ENCODE results near the gene HPSE2.

GRCh38 chr10:98444314-98445006, 791.2 kb downstream of the HPSE2 start:
- no peak for TF ChIP-seq MTA3 (CRISPR knock-in tag; IDR thresholded peaks at IDR 0.05)
- TF ChIP-seq THAP9 (CRISPR knock-in tag; IDR thresholded peaks at IDR 0.05; ENCODE audit: borderline replicate concordance) = no peak
- TF ChIP-seq GTF2F1 (IDR thresholded peaks at IDR 0.05; ENCODE audit: low read length) = no peak
- TF ChIP-seq ZBTB4 (CRISPR knock-in tag; IDR thresholded peaks at IDR 0.05; ENCODE audit: borderline replicate concordance) = no peak
- TF ChIP-seq RXRA (CRISPR knock-in tag; IDR thresholded peaks at IDR 0.05) = no peak
- no peak for TF ChIP-seq CHD4 (IDR thresholded peaks at IDR 0.05; ENCODE audit: borderline replicate concordance, low read length)
- no peak for TF ChIP-seq ZFP37 (CRISPR knock-in tag; IDR thresholded peaks at IDR 0.05; ENCODE audit: borderline replicate concordance)
- TF ChIP-seq GPBP1L1 (CRISPR knock-in tag; IDR thresholded peaks at IDR 0.05) = no peak
- TF ChIP-seq CTCF (CRISPR knock-in tag; IDR thresholded peaks at IDR 0.05) = no peak
- no peak for TF ChIP-seq JUN (CRISPR knock-in tag; IDR thresholded peaks at IDR 0.05)
- TF ChIP-seq POLR2A (IDR thresholded peaks at IDR 0.05; ENCODE audit: insufficient read depth in 1 of 2, low read depth in 2 of 2, low read length in 2 of 2) = no peak
- no peak for TF ChIP-seq ESRRA (CRISPR knock-in tag; IDR thresholded peaks at IDR 0.05; ENCODE audit: low read depth)
- TF ChIP-seq ZNF350 (CRISPR knock-in tag; IDR thresholded peaks at IDR 0.05; ENCODE audit: borderline replicate concordance, low read depth) = no peak
- TF ChIP-seq ATF4 (CRISPR knock-in tag; IDR thresholded peaks at IDR 0.05) = no peak
